ENCODE results near the gene TAGLN.
"Not testable (repeated sequence)": the region's sequence is repeated elsewhere in the genome, so short reads cannot be mapped to it uniquely, and the experiment has no call there.

The TAGLN gene

DNA sequence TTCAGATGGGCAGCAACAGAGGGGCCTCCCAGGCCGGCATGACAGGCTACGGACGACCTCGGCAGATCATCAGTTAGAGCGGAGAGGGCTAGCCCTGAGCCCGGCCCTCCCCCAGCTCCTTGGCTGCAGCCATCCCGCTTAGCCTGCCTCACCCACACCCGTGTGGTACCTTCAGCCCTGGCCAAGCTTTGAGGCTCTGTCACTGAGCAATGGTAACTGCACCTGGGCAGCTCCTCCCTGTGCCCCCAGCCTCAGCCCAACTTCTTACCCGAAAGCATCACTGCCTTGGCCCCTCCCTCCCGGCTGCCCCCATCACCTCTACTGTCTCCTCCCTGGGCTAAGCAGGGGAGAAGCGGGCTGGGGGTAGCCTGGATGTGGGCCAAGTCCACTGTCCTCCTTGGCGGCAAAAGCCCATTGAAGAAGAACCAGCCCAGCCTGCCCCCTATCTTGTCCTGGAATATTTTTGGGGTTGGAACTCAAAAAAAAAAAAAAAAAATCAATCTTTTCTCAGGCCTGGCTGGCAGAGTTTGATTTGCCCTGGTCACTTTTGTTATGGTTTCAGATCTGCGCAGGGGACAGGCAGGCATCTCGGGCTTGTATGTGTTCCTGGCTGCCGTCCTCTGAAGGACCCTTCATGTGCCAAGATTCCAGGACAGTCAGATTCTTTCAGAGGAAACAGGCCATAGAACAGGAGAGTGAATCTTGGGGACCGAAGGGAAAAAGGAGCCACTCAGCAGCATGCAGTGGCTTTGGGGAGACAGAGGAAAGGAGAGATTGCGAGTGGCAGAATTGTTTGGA lies 5.3 kb downstream of the TAGLN start:
- no peak for DNase-seq

DNA sequence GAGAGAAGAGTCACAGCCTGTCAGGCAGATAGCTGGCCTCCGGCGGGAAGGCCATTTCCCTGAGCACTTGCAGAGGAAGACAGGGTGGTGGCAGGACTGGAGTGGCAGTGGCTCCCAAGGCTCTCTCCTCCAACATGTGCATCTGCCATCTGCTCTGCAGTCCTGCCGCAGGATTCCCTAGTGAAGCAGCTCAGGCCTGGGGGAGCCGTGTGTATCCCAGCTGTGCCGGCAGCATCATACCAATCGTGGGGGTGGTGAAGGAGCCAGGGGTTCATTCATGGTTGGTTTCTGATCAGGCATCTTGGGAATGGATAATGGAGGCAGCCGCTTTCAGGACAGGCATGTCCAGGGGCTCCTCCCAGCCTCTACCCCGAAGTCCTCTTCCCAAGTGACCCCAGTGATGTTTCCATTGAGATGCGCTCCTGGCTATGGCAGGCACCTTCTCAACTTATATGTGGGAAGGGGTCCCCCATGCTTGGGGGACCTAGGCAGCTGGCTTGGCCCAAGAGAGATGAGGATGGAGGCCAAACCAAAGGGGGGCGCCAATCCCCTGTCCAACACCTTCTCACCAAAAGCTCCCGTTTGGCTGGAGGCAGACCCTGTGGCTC lies 6.1 kb downstream of the TAGLN start:
- H3K27me3 ChIP-seq (replicated peaks; ENCODE audit: control insufficient read depth, insufficient read depth, low read length, poor library complexity, severe bottlenecking): no peaks in the 10 kb centered on the region
- no peak overlapping the region for H3K27ac ChIP-seq (ENCODE audit: insufficient read depth, low read length, poor library complexity, severe bottlenecking)
- H3K36me3 ChIP-seq (ENCODE audit: control insufficient read depth, insufficient read depth, low read length): peaks cover 30% of the 10 kb centered on the region
- no peak overlapping the region for H3K4me3 ChIP-seq (ENCODE audit: insufficient read depth, low read depth, low read length, poor library complexity, severe bottlenecking)
- no peak for DNase-seq
- no peaks in the 10 kb centered on the region for H3K4me1 ChIP-seq (ENCODE audit: control insufficient read depth, insufficient read depth, low read length, poor library complexity, severe bottlenecking)
- H3K9me3 ChIP-seq (ENCODE audit: control insufficient read depth, low read length): no peaks in the 10 kb centered on the region

More for the DNA sequence above, 5.3 kb downstream of the TAGLN start:
- H3K9me3 ChIP-seq (ENCODE audit: control insufficient read depth, low read length): no peaks in the 10 kb centered on the region
- peaks cover 30% of the 10 kb centered on the region for H3K36me3 ChIP-seq (ENCODE audit: control insufficient read depth, insufficient read depth, low read length)
- no peak overlapping the region for H3K4me3 ChIP-seq (ENCODE audit: insufficient read depth, low read depth, low read length, poor library complexity, severe bottlenecking)
- H3K4me1 ChIP-seq (ENCODE audit: control insufficient read depth, insufficient read depth, low read length, poor library complexity, severe bottlenecking): no peaks in the 10 kb centered on the region
- no peaks in the 10 kb centered on the region for H3K27me3 ChIP-seq (replicated peaks; ENCODE audit: control insufficient read depth, insufficient read depth, low read length, poor library complexity, severe bottlenecking)
- no peak overlapping the region for H3K27ac ChIP-seq (ENCODE audit: insufficient read depth, low read length, poor library complexity, severe bottlenecking)

DNA sequence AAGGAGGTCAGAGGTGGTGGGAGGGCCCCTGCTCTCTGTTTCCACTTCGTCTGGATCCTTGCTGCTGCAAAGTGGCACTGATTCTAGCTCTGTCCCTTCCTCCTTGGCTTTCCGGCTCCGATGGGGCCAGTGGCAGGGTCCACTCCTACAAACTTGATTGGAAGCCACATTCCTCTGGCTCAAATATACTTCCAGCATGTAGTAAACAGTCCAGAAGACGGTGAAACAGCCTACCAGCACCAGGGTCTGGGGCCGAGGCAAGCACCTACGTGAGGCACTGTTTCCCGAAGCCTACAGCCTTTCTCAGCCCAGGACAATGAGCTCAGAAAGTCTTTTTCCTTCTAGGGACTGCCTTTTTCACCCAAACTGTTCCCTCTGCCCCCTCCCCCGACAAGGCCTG lies 6.9 kb downstream of the TAGLN start:
- not testable (repeated sequence) for H3K9me3 ChIP-seq (ENCODE audit: control insufficient read depth, low read length); H3K4me3 ChIP-seq (ENCODE audit: insufficient read depth, low read depth, low read length, poor library complexity, severe bottlenecking); H3K27me3 ChIP-seq (replicated peaks; ENCODE audit: control insufficient read depth, insufficient read depth, low read length, poor library complexity, severe bottlenecking); H3K27ac ChIP-seq (ENCODE audit: insufficient read depth, low read length, poor library complexity, severe bottlenecking); DNase-seq; H3K4me1 ChIP-seq (ENCODE audit: control insufficient read depth, insufficient read depth, low read length, poor library complexity, severe bottlenecking)
- H3K36me3 ChIP-seq (ENCODE audit: control insufficient read depth, insufficient read depth, low read length): peaks cover 30% of the 10 kb centered on the region

DNA sequence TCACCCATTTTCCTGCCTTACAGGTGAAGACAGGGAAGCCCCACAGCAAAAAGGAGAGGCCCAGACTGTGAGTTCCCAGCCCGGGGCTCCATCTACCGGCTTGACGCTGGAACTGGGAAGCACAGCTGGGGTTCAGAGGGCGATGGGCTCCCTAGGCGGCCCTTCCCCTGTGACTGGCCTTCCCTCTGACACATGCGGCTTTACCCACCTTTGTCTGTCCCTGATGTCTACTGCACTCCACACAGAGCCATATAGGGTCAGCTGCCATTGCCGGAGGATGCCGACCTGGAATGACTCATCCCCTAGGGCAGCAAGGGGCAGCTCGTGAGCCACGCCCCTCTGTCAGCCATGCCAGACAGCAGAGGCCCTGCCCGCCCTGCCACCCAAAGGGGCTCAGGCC lies 7.7 kb downstream of the TAGLN start:
- peaks cover 30% of the 10 kb centered on the region for H3K36me3 ChIP-seq (ENCODE audit: control insufficient read depth, insufficient read depth, low read length)
- H3K27ac ChIP-seq (ENCODE audit: insufficient read depth, low read length, poor library complexity, severe bottlenecking); H3K4me3 ChIP-seq (ENCODE audit: insufficient read depth, low read depth, low read length, poor library complexity, severe bottlenecking); H3K4me1 ChIP-seq (ENCODE audit: control insufficient read depth, insufficient read depth, low read length, poor library complexity, severe bottlenecking); H3K9me3 ChIP-seq (ENCODE audit: control insufficient read depth, low read length); DNase-seq; H3K27me3 ChIP-seq (replicated peaks; ENCODE audit: control insufficient read depth, insufficient read depth, low read length, poor library complexity, severe bottlenecking): not testable (repeated sequence)

DNA sequence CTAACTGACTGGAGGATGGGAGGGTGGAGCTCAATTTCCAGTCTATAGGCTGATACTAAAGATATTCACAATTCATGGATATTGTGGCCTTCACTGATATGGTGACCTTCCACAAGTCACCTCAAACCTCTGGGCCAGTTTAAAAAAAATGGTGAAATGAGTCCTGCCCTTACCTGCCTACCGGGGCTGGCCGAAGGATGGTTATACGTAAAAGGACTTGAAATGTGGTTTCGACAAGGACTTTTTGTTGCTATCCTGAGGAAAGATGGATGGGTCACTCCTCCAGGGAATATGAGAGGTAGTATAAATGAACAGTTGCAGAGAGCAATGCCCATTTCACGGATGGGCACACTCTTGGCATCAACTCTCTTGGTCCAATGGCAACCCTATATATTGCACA lies 8.3 kb downstream of the TAGLN start:
- DNase-seq; H3K4me3 ChIP-seq (ENCODE audit: insufficient read depth, low read depth, low read length, poor library complexity, severe bottlenecking); H3K27ac ChIP-seq (ENCODE audit: insufficient read depth, low read length, poor library complexity, severe bottlenecking); H3K27me3 ChIP-seq (replicated peaks; ENCODE audit: control insufficient read depth, insufficient read depth, low read length, poor library complexity, severe bottlenecking); H3K4me1 ChIP-seq (ENCODE audit: control insufficient read depth, insufficient read depth, low read length, poor library complexity, severe bottlenecking); H3K9me3 ChIP-seq (ENCODE audit: control insufficient read depth, low read length): not testable (repeated sequence)
- peaks cover 30% of the 10 kb centered on the region for H3K36me3 ChIP-seq (ENCODE audit: control insufficient read depth, insufficient read depth, low read length)

DNA sequence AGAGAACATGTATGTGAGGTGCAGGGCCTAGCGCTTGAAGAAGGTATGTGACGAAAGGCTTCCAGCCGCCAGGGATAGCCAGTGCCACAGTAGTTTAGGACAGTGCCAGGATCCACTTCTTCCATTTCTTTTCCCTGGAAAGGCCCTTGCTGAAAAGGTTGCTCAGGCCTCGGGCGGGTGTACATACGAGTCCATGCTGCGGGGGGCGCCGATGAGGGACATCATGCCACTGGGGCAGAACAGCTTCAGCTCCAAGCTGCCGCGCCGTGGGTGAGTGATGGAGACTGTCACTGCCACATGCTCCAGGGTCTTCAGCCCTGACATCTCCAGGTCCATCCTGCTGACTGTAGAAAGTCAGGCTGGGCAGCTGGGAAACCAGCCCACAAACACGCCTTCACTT lies 9.5 kb downstream of the TAGLN start:
- H3K9me3 ChIP-seq (ENCODE audit: control insufficient read depth, low read length); DNase-seq; H3K4me1 ChIP-seq (ENCODE audit: control insufficient read depth, insufficient read depth, low read length, poor library complexity, severe bottlenecking); H3K27ac ChIP-seq (ENCODE audit: insufficient read depth, low read length, poor library complexity, severe bottlenecking); H3K27me3 ChIP-seq (replicated peaks; ENCODE audit: control insufficient read depth, insufficient read depth, low read length, poor library complexity, severe bottlenecking); H3K4me3 ChIP-seq (ENCODE audit: insufficient read depth, low read depth, low read length, poor library complexity, severe bottlenecking): not testable (repeated sequence)
- peaks cover 32% of the 10 kb centered on the region for H3K36me3 ChIP-seq (ENCODE audit: control insufficient read depth, insufficient read depth, low read length)

DNA sequence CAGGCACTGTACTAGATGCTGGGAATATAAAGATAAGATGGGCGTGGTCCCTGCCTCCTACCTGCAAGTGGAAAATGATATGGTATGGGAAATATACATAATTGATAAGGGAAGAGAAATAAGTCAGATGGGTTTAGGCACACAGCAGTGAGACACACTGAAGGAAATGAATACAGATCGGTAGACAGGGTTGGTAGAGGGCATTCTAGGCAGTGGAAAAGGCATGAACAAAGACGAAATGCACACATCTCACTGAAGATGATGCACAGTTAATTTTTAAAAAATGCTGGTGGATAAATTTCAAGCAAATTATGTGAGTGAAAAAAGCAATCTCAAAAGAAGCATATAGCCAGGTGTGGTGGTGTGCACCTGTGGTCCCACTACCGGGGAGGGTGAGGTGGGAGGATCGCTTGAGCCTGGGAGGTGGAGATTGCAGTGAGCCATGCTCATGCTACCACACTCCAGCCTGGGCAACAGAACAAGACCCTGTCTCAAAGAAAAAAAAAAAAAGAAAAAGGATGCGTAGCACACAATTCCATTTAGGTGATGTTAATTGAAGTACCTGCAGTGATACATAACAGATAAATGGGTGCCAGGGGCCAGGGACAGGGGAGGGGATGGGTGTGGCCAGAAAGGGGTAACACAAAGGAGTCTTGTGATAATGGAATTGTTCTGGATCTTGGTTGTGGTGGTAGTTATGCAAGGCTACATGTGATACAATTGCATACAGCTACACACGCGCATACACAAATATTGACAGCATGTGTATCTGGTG lies 10.4 kb downstream of the TAGLN start:
- not testable (repeated sequence) for H3K27me3 ChIP-seq (replicated peaks; ENCODE audit: control insufficient read depth, insufficient read depth, low read length, poor library complexity, severe bottlenecking); H3K4me3 ChIP-seq (ENCODE audit: insufficient read depth, low read depth, low read length, poor library complexity, severe bottlenecking); H3K9me3 ChIP-seq (ENCODE audit: control insufficient read depth, low read length); H3K4me1 ChIP-seq (ENCODE audit: control insufficient read depth, insufficient read depth, low read length, poor library complexity, severe bottlenecking); H3K27ac ChIP-seq (ENCODE audit: insufficient read depth, low read length, poor library complexity, severe bottlenecking); DNase-seq
- peaks cover 30% of the 10 kb centered on the region for H3K36me3 ChIP-seq (ENCODE audit: control insufficient read depth, insufficient read depth, low read length)

DNA sequence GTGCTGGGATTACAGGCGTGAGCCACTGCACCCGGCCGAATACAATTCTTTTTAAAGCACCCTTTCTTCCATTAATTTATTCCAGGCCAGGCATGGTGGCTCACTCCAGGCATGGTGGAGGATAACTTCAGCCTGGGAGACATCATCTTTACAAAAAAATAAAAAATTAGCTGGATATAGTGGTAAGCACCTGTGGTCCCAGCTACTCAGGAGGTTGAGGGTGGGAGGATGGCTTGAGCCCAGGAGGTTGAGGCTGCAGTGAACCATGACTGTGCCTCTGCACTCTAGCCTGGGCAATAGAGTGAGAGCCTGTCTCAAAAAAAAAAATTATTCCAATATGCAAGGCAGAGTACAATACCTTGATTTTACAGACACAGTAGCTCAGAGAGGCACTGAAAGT lies 11.4 kb downstream of the TAGLN start:
- DNase-seq: no peak
- Histone ChIP-seq H3K27ac (ENCODE audit: insufficient read depth, low read length, poor library complexity, severe bottlenecking) (no peak overlapping the region), H3K4me3 (ENCODE audit: insufficient read depth, low read depth, low read length, poor library complexity, severe bottlenecking) (no peak overlapping the region), H3K9me3 (ENCODE audit: control insufficient read depth, low read length) (no peaks in the 10 kb centered on the region), H3K27me3 (replicated peaks; ENCODE audit: control insufficient read depth, insufficient read depth, low read length, poor library complexity, severe bottlenecking) (no peaks in the 10 kb centered on the region), H3K4me1 (ENCODE audit: control insufficient read depth, insufficient read depth, low read length, poor library complexity, severe bottlenecking) (no peaks in the 10 kb centered on the region), H3K36me3 (ENCODE audit: control insufficient read depth, insufficient read depth, low read length) (peaks cover 26% of the 10 kb centered on the region)

DNA sequence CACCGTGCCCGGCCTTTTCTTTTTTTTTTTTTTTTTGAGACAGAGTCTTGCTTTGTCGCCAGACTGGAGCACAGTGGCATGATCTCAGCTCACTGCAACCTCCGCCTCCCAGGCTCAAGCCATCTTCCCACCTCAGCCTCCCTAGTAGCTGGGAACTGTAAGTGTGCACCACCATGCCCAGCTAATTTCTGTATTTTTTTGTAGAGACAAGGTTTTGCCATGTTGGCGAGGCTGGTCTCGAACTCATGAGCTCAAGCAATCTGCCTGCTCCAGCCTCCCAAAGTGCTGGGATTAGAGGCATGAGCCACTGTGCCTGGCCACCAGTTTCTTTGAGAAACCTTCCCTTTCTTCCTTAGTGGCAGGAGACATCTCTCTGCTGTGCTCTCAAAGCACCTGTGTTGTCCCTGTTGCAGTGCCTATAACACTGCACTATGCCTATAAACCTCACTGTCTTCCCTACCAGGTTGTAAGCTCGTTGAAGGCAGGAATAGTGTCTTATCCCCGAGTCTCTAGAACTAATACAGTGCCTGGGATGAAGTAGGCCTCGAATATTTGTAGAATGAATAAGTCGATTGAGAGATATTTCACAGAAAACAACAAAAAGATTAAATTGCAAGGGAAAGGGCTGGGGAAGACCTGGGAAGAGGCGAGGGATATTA lies 13.7 kb downstream of the TAGLN start:
- no peaks in the 10 kb centered on the region for H3K9me3 ChIP-seq (ENCODE audit: control insufficient read depth, low read length)
- no peaks in the 10 kb centered on the region for H3K4me1 ChIP-seq (ENCODE audit: control insufficient read depth, insufficient read depth, low read length, poor library complexity, severe bottlenecking)
- no peak overlapping the region for H3K4me3 ChIP-seq (ENCODE audit: insufficient read depth, low read depth, low read length, poor library complexity, severe bottlenecking)
- DNase-seq: no peak
- H3K27ac ChIP-seq (ENCODE audit: insufficient read depth, low read length, poor library complexity, severe bottlenecking): no peak overlapping the region
- peaks cover 43% of the 10 kb centered on the region for H3K36me3 ChIP-seq (ENCODE audit: control insufficient read depth, insufficient read depth, low read length)
- H3K27me3 ChIP-seq (replicated peaks; ENCODE audit: control insufficient read depth, insufficient read depth, low read length, poor library complexity, severe bottlenecking): no peaks in the 10 kb centered on the region

Data from effector memory CD4-positive, alpha-beta T cell (primary cell).